Neuronal stem cell (in vitro differentiated cells): ENCODE measurements around the gene LENG1. TPM values are rescaled to one million over a fixed set of nuclear protein-coding genes. Genes with fewer than 3 reads are reported as not detected.

ENCODE experiments used
- DNase-seq: peaks from one replicate; pipeline ENCODE4 v3.0.0-alpha.2; 2013; ENCODE audit warnings: low spot score
- H2AFZ ChIP-seq: one replicate; pipeline ENCODE4 v1.6.1; 2013; ENCODE audit warnings: mild to moderate bottlenecking, low read length, inconsistent platforms
- H2AK5ac ChIP-seq: 2 replicates; pipeline ENCODE4 v1.6.1; 2013; ENCODE audit warnings: low read depth, mild to moderate bottlenecking, inconsistent platforms, low read length, moderate library complexity, mixed read lengths
- H2BK120ac ChIP-seq: 2 replicates; pipeline ENCODE4 v1.6.1; 2013; ENCODE audit warnings: low read depth, mild to moderate bottlenecking, inconsistent platforms, low read length, moderate library complexity, mixed read lengths
- H2BK12ac ChIP-seq: one replicate; pipeline ENCODE4 v1.6.1; 2013; ENCODE audit warnings: low read length, inconsistent platforms
- H2BK15ac ChIP-seq: 2 replicates; pipeline ENCODE4 v1.6.1; 2013; ENCODE audit warnings: mild to moderate bottlenecking, low read length, inconsistent platforms, mixed read lengths
- H2BK5ac ChIP-seq: one replicate; pipeline ENCODE4 v1.6.1; 2013; ENCODE audit warnings: inconsistent platforms, mild to moderate bottlenecking, low read length, moderate library complexity
- H3K14ac ChIP-seq: one replicate; pipeline ENCODE4 v1.6.1; 2013; ENCODE audit warnings: low read length, inconsistent platforms
- H3K18ac ChIP-seq: 2 replicates; pipeline ENCODE4 v1.6.1; 2013; ENCODE audit warnings: low read length, inconsistent platforms
- H3K23ac ChIP-seq: 2 replicates; pipeline ENCODE4 v1.6.1; 2013; ENCODE audit warnings: low read depth, mild to moderate bottlenecking, mixed read lengths, low read length, inconsistent platforms; ENCODE audit not compliant: poor library complexity
- H3K27ac ChIP-seq: replicated peaks from 3 replicates; pipeline ENCODE4 v1.5.1; 2013; ENCODE audit warnings: low read length, inconsistent platforms
- H3K27me3 ChIP-seq, 3 experiments: 2 replicates each; pipeline ENCODE4 v1.6.1; 2013; ENCODE audit warnings: low read length in 3 of 3, mild to moderate bottlenecking in 2 of 3, inconsistent platforms in 1 of 3, low read depth in 1 of 3, mixed read lengths in 1 of 3, moderate library complexity in 1 of 3; ENCODE audit not compliant: control insufficient read depth in 3 of 3, insufficient read depth in 3 of 3
- H3K36me3 ChIP-seq, 2 donors: replicated peaks in 1 of 2; 2 replicates each; pipeline ENCODE4 v1.6.1; 2013; ENCODE audit warnings: low read length in 2 of 2; ENCODE audit not compliant: control insufficient read depth in 2 of 2, insufficient read depth in 2 of 2
- H3K4ac ChIP-seq: 2 replicates; pipeline ENCODE4 v1.6.1; 2013; ENCODE audit warnings: inconsistent platforms, mild to moderate bottlenecking, low read length, moderate library complexity
- H3K4me1 ChIP-seq, 2 donors: 1 replicate in 1 of 2; 2 replicates in 1 of 2; pipeline ENCODE4 v1.6.1; 2013; ENCODE audit warnings: low read length in 2 of 2, low read depth in 1 of 2; ENCODE audit not compliant: control insufficient read depth in 2 of 2, insufficient read depth in 1 of 2
- H3K4me2 ChIP-seq: one replicate; pipeline ENCODE4 v1.6.1; 2013; ENCODE audit warnings: mild to moderate bottlenecking, low read length, inconsistent platforms; ENCODE audit not compliant: insufficient read depth, poor library complexity, severe bottlenecking
- H3K4me3 ChIP-seq, 2 donors: 2 replicates each; pipeline ENCODE4 v1.5.1; 2013; ENCODE audit warnings: low read length in 2 of 2, mild to moderate bottlenecking in 2 of 2, inconsistent platforms in 1 of 2, moderate library complexity in 1 of 2
- H3K79me1 ChIP-seq: one replicate; pipeline ENCODE4 v1.6.1; 2013; ENCODE audit warnings: low read depth, mild to moderate bottlenecking, inconsistent platforms, low read length, moderate library complexity
- H3K9ac ChIP-seq: one replicate; pipeline ENCODE4 v1.6.1; 2013; ENCODE audit warnings: mild to moderate bottlenecking, low read depth, low read length, inconsistent platforms; ENCODE audit not compliant: poor library complexity
- H3K9me3 ChIP-seq, 2 donors: replicated peaks in 1 of 2; 2 replicates each; pipeline versions ENCODE3 to v1.6.1; 2013; ENCODE audit warnings: low read length in 2 of 2, mild to moderate bottlenecking in 2 of 2, inconsistent platforms in 1 of 2, low read depth in 1 of 2, mixed read lengths in 1 of 2, moderate library complexity in 1 of 2; ENCODE audit not compliant: control insufficient read depth in 2 of 2, insufficient read depth in 1 of 2
- H4K8ac ChIP-seq: one replicate; pipeline ENCODE4 v1.6.1; 2013; ENCODE audit warnings: low read depth, mild to moderate bottlenecking, inconsistent platforms, low read length, moderate library complexity
- H4K91ac ChIP-seq: one replicate; pipeline ENCODE4 v1.6.1; 2013; ENCODE audit warnings: low read length, low read depth, mild to moderate bottlenecking, inconsistent platforms; ENCODE audit not compliant: poor library complexity
- WGBS, 2 donors: extraction: QIAGEN DNeasy Blood & Tissue Kit; methylation state at CpG; one replicate each; pipeline ENCODE4 v1.1.7; 2013; ENCODE audit warnings: missing lambda C conversion rate in 2 of 2, mixed read lengths in 1 of 2; ENCODE audit not compliant: insufficient read length in 2 of 2, insufficient replicate concordance in 1 of 2; ENCODE audit errors: extremely low coverage in 2 of 2; 5-methylcytosine and 5-hydroxymethylcytosine counted together
- polyA plus RNA-seq, 2 experiments: library from polyadenylated mRNA; stranded (reverse); fragments of 200-250 nt; gene quantifications; one replicate each; pipeline ENCODE4 v1.2.3, GENCODE V29; 2013

The LENG1 gene
- polyA plus RNA-seq (2013, experiment 1 of 2): 5.6 TPM
- polyA plus RNA-seq (2013, experiment 2 of 2): 5.8 TPM

DNA sequence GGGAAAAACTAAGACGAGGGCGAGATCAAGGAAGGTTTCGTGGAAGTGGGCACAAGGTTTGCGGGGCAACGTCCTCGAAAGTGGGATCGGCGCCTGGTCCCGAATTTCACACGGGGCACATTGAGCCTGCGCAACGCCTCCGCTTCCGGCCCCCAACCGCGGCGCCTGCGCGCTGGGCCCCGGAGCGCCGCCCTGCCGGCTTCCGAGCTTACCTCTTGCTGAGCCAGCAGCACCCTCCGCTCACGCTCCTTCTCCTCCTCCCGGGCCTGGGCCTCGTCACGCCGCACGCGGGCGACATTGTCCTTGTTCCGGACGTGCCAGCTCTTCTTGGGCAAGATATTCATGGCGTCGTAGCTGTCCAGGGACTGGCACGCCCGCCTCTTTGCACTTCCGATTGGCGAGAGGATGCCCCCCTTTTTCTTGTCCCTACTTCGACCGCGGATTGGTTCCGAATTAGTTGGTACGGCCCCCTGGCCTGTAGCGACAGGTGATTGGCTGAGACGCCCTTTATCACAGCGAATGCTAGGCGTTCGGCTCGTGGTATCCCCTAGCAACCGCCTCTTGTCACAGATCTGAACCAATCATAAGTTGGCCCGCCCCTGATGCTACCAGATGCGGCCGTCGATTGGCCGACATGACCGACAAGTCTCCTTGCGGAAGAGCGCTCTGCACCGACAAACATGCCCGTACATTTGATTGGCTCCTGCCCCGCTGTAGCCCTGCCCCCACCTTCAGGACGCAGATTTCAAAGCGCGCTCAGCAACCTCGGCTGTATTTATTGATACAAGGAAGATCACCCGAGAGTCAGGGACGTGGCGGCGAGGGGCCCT, at the start of gene LENG1:
LENG1 (minus strand) TSS at position 370 of the 830 bp plus-strand sequence; CDS start at position 344, 26 bp downstream.
- Histone ChIP-seq H3K18ac (peak within 1 kb of the TSS; percentile 96), H2AFZ (peak within 1 kb of the TSS; percentile 91), H2BK15ac (peak within 1 kb of the TSS; percentile 10), H3K4me2 (peak within 1 kb of the TSS; percentile 85), H2BK120ac (no peak within 1 kb of the TSS), H3K27me3 (peaks cover 0 to 2% (median 0%) of the 10 kb centered on the region in 3 experiments), H3K9ac (peak within 1 kb of the TSS; percentile 86), H3K14ac (no peak within 1 kb of the TSS), H3K23ac (peak within 1 kb of the TSS; percentile 48), H2AK5ac (peak within 1 kb of the TSS; percentile 58), H4K8ac (no peak within 1 kb of the TSS), H2BK12ac (no peak within 1 kb of the TSS), H2BK5ac (no peak within 1 kb of the TSS), H4K91ac (no peak within 1 kb of the TSS), H3K9me3 (peaks cover 8 to 15% of the 10 kb centered on the region in 2 donors), H3K36me3 (peaks cover 25 to 41% of the 10 kb centered on the region in 2 donors), H3K4ac (no peak within 1 kb of the TSS), H3K27ac (peak within 1 kb of the TSS; percentile 84), H3K79me1 (no peaks in the 10 kb centered on the region), H3K4me1 (peaks cover 12 to 14% of the 10 kb centered on the region in 2 donors), H3K4me3 (peak within 1 kb of the TSS; percentile 62 to 92)
- peak; percentile 100 for DNase-seq
- no CpG with 5 or more reads among the region's 72 CpGs for WGBS, 2 donors

DNA sequence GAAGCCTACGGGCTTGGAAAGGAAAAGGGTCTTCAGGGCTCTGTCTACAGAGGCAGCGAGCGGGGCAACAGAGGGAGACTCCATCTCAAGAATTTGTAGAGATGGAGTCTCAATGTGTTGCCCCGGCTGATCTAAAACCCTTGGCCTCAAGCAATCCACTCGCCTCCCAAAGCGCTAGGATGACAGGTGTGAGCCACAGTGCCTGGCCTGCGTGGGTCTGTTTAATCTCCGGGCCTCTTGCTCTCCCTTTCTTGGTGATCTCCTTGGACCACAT, 49.2 kb upstream of the LENG1 start:
- no peaks in the 10 kb centered on the region for H3K27me3 ChIP-seq
- H2AFZ ChIP-seq: no peak overlapping the region
- H2AK5ac ChIP-seq: no peak overlapping the region
- no peak overlapping the region for H3K9ac ChIP-seq
- H3K79me1 ChIP-seq: peaks cover 22% of the 10 kb centered on the region
- peaks cover 52% of the 10 kb centered on the region in 2 donors for H3K36me3 ChIP-seq
- no peak overlapping the region for H2BK15ac ChIP-seq
- H4K91ac ChIP-seq: no peak overlapping the region
- no peak overlapping the region for H2BK120ac ChIP-seq
- no peak overlapping the region for H3K23ac ChIP-seq
- H3K4me3 ChIP-seq: no peak overlapping the region
- no peak for DNase-seq
- H4K8ac ChIP-seq: no peak overlapping the region
- no peak overlapping the region for H2BK12ac ChIP-seq
- H3K4ac ChIP-seq: no peak overlapping the region
- no peak overlapping the region for H3K14ac ChIP-seq
- no peak overlapping the region for H3K4me2 ChIP-seq
- no peak overlapping the region for H2BK5ac ChIP-seq
- H3K18ac ChIP-seq: no peak overlapping the region
- H3K4me1 ChIP-seq: peaks cover 0 to 4% of the 10 kb centered on the region in 2 donors
- no peaks in the 10 kb centered on the region for H3K9me3 ChIP-seq
- no peak overlapping the region for H3K27ac ChIP-seq
- WGBS, 2 donors: no CpG with 5 or more reads among the region's 8 CpGs

DNA sequence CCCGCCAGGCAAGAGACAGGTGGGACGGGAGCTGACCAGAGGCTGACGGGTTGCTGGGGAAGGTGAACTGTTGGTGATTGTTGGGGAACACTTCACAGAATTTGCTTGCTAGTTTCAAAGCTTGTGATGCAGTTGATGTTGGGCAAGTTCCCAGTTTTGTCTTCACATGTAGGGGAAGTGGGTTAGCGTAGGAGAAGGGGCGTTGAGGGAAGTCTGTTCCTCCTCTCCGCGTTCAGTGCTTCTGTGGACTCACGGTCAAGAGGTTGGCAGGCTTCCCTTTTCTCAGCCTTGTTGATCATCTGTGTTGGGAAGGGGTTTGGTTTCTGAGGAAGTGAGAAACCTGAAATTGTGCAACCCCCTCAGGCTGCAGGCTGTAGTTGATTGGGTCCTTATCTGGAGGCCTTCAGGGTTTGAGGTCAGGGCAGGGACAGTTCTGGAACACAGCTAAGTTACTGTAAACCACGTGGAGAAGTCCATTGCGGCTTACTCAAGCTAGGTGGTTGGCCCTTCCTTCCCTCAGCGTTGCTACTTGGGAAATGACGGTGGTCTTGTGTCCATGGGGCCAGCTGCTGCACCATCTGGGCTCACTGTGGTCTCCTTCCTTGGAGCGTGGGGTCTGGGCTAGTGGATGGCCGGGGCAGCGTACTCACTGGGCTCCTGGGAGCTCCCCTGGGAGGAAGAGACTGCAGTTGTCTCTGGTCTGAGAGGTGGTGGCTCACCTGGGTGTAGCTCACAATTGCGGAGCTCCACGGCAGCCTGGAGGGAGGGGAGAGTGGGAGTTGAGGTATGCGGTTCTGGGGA, 48.7 kb upstream of the LENG1 start:
- Histone ChIP-seq H3K36me3 (peaks cover 57% of the 10 kb centered on the region in 2 donors), H3K27ac (no peak overlapping the region)
- DNase-seq: no peak

DNA sequence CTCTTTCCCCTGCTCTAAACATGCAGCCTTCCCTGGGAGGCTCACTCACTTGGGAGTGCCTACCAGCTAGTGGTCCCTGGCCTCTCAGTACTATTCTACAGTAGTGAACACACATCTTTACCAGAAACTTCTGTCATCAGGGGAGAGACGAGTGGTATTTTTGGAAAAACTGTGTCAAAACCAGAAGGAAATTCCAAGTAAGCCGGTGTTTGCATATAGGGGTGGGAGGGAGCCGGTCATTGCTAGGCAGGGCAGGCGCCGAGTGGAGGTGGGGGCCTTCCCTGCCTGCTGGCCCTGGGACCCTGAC, 48.1 kb upstream of the LENG1 start:
- peak overlapping the region; percentile 67 for H3K23ac ChIP-seq
- no CpG with 5 or more reads among the region's 5 CpGs for WGBS, 2 donors
- no peak overlapping the region for H3K4ac ChIP-seq
- no peak overlapping the region for H4K91ac ChIP-seq
- H3K36me3 ChIP-seq: peaks cover 62 to 63% of the 10 kb centered on the region in 2 donors
- no peak overlapping the region for H2BK5ac ChIP-seq
- H3K14ac ChIP-seq: no peak overlapping the region
- H3K9ac ChIP-seq: no peak overlapping the region
- no peaks in the 10 kb centered on the region for H3K9me3 ChIP-seq
- H3K27ac ChIP-seq: no peak overlapping the region
- H3K18ac ChIP-seq: peak overlapping the region; percentile 11
- no peaks in the 10 kb centered on the region for H3K27me3 ChIP-seq
- no peak overlapping the region for H2AFZ ChIP-seq
- peak overlapping the region; percentile 70 for H4K8ac ChIP-seq
- H3K4me1 ChIP-seq: peaks cover 3 to 11% of the 10 kb centered on the region in 2 donors
- no peak overlapping the region for H2BK15ac ChIP-seq
- no peak overlapping the region for H3K4me2 ChIP-seq
- H2AK5ac ChIP-seq: no peak overlapping the region
- H3K4me3 ChIP-seq: no peak overlapping the region
- no peak for DNase-seq
- no peak overlapping the region for H2BK120ac ChIP-seq
- H2BK12ac ChIP-seq: no peak overlapping the region
- peaks cover 25% of the 10 kb centered on the region for H3K79me1 ChIP-seq

More for the DNA sequence above, 48.7 kb upstream of the LENG1 start:
- no peaks in the 10 kb centered on the region for H3K9me3 ChIP-seq
- peak overlapping the region; percentile 71 for H3K9ac ChIP-seq
- H3K4me2 ChIP-seq: no peak overlapping the region
- no CpG with 5 or more reads among the region's 18 CpGs for WGBS, 2 donors
- no peak overlapping the region for H2BK5ac ChIP-seq
- H2BK120ac ChIP-seq: no peak overlapping the region
- no peak overlapping the region for H2BK15ac ChIP-seq
- H3K27me3 ChIP-seq: no peaks in the 10 kb centered on the region
- peak overlapping the region; percentile 11 for H3K18ac ChIP-seq
- no peak overlapping the region for H3K4me3 ChIP-seq
- H3K79me1 ChIP-seq: peaks cover 22% of the 10 kb centered on the region
- H3K4me1 ChIP-seq: peaks cover 0 to 6% of the 10 kb centered on the region in 2 donors
- no peak overlapping the region for H4K91ac ChIP-seq
- H2AK5ac ChIP-seq: no peak overlapping the region
- H4K8ac ChIP-seq: peak overlapping the region; percentile 70
- H3K4ac ChIP-seq: no peak overlapping the region
- no peak overlapping the region for H2BK12ac ChIP-seq
- H2AFZ ChIP-seq: no peak overlapping the region
- peak overlapping the region; percentile 67 for H3K23ac ChIP-seq
- H3K14ac ChIP-seq: no peak overlapping the region
